Stimulated activated CD4-positive, alpha-beta T cell treated with anti-CD3 and anti-CD28 coated beads, TNF-alpha, amount 100 ng/mL, for 1 hour (primary cell): Measurements from ENCODE around the gene NEGR1.

ENCODE experiments used
- DNase-seq, 3 donors: peaks; one replicate each; pipeline ENCODE4 v3.0.0-alpha.2; 2020; ENCODE audit warnings: low read depth in 3 of 3, low spot score in 1 of 3

The NEGR1 gene

DNA sequence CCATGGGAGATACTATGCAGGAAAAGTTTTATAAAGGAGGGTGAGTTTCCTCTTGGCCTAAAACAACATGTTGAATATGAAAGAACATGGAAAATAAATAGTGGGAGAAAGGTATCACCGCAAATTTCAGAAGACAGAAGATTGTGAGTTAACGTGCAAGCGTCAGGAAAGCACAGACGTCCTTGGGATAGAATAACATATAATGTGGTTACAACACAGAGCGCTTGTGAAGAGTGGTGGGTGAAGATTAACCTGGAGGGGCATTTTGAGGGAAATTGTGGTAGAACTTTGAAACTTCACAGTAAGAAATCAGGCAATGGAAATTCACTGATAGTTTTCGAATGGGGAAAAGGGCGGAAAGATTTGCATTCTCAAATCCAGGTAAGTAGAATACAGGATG, 47.3 kb downstream of the NEGR1 start:
- no peak for DNase-seq

DNA sequence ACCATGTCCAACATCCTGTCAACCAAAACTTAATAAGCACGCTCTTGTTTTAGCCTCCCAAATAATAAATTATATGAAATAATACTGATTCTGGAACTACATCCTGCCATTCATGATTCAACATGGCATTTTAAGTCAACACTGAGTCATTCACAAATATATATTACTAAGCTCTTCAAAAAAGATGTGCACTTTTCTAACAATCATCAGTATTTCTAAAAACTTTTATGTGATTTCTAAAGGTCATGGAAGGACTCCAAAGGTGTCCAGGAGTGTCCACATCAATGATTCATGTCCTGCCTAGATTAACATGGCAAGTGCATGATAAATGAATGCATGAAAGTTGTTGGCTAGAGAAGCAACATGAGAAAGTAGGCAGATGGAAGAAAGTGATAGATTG, 51.6 kb downstream of the NEGR1 start:
- no peak for DNase-seq

DNA sequence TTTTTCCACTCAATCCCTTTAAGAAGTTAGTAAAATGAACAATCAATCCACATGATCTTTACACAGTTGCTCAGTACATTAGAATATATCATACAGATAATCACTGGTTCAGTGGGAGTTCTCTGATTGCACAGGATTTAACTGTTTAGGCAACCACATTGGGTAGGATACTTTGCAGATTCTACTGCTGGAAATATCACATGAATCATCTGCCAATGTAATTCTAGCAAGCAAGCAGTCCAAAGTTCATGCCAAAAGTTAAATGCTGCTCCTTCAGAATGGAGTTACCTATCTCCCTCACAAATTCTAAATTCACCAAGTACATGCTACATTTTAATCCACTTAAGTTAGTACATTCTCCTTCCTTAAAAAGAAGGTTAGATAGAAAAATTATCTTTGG, 52.4 kb downstream of the NEGR1 start:
- DNase-seq: no peak

DNA sequence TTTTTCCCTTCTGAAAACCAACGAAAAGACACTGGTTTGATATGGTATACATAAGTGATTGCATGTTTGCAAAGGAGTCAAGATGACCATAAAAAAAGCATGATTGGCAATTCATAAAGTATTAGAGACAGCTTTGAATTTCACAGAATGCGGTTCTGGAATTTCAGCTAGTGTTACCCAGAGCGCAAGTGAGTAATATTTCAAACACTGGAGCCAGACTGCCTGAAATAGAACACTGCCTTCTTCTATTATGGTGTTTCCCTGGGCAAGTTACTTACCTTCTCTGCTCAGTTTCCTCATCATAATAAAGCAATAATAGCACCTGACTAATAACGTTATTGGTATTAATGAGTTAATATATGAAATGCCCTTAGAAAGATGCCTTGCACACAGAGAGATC, 54.7 kb downstream of the NEGR1 start:
- DNase-seq: no peak

DNA sequence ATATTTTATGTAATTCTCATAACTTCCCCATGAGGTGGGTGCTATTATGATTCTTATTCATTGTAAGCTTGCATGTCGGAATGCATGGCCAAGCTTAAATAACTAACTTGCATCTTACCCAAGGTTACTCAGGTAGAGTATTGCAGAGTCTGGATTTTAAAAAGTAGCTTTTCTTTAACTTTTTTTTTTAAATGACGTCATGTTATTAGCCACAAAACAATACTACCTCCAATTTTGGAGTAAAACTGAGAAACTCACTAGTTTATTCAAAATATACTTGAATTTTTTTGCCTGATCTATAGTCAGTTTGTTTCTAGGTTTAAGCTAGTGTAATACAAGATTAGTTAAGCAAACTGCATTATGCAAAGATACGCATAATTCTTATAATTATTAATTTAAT, 57.8 kb downstream of the NEGR1 start:
- no peak for DNase-seq

DNA sequence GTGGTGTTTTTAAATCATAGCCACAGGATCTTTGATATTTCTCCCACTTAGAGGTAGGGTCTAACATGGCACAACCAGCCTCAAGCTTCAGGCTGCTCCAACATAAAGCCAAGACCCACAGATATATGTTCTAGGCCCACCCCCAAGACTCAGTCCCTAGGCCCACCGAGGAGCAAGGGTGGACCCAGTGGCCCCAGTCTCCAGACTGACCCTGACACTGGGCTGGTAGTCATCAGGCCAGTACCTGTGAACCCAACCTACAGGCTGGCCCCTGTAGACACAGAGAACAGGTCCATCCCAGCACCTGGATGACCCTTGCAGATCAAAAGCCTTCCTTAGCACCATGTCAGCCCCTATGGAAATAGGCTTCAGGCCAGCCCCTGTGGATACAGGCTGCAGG, 60.5 kb downstream of the NEGR1 start:
- DNase-seq: no peak

DNA sequence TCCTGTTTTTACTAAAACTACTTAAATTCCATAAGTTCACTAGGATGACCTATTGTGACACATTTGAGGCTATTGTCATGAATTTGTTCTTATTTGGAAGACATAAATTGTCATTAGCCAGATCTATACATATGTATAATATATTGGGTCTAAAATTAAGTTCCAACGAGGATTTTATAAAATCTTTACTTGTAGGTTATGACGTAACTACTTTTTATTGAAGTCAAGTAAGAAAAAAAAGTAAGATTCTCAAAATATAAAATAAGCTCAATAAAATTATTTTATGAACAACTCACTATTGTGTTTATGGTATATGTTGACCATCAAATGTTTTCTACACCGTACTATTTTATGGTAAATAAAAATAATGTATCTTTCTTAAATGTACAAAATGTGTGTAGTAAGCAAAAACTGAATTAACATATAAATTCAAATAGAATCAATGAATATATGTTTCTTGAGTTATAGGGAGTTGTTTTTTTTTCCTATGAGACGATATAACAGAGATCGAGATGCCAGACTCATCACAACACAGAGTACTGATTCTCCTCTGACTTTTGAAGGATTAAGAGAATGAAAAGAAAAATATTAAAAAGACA, 64.1 kb downstream of the NEGR1 start:
- DNase-seq: no peak

DNA sequence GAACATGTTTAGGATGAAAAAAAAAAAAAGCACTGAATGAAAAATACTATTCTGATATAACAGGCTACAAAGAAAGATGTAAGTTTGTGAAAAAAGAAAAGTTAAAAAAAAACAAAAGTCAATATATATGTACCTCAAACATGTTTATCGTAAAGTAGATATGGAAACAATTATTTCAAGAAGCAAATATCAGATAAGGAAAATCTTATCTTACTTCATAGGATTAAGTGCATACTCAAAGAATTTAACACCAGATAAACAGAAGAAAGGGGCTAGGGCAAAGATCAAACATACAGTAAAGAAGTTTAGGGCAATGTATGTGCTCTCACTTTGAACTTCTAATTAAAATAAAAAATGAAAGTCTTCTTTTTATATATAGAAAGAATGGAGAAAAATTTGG, 75.3 kb downstream of the NEGR1 start:
- DNase-seq: no peak

DNA sequence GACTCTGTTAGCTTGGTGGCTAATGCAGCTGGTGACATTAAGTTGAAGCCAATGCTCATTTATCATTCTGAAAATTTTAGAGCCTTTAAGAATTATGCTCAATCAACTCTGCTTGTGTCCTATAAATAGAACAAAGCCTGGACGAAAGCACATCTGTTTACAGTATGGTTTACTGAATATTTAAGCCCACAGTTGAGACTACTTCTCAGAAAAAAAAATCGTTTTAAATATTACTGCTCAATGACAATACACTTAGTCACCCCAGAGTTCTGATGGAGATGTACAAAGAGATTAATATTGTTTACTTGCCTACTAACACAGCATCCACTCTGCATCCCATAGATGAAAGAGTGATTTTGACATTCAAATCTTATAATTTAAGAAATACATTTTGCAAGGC, 79.6 kb downstream of the NEGR1 start:
- DNase-seq: no peak

DNA sequence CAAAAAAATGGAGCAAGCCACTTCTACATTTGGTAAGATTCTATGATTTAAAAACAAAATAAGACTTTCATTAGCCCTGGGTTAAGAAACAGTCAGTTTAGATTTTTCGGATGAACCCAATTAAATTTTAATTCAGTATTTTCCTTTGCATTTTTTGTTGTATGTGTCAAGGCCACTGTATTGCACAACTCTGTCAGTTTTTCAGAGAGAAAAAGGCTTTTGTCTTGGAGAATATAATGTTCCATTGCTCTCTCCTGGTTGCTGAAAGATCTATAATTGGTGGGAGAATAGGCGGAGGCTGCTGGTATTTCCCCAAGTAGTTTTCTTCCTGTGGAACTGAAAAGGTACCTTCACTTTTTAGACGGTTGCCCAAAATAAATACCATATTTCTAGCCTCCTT, 84.6 kb downstream of the NEGR1 start:
- DNase-seq: no peak

DNA sequence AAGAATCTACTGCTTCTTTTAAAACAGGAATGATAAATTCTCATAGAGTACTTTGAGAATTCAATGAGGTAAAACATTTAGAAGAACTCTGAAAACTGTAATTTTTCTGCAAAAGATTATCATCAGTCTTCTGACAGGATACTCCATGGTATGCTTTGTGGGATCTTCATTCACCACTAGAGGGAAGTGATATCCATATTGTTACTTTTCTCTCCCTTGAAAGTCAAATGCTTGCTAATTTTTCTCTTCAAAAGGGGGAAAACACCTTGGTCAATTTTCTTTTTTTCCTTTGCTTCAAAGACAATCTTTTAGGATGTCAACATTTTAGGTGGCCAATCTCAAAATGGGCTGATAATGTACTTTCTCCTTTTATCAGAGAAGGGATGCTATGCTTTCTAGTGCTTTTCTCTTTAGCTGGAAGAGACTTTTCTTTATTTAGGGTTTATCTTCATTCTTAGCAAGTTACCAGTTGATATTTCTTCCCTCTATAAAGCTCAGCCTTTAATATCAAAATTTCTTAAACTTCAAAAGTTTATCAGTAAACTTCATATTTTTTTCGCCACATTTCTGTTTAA, 95.5 kb downstream of the NEGR1 start:
- DNase-seq: no peak

DNA sequence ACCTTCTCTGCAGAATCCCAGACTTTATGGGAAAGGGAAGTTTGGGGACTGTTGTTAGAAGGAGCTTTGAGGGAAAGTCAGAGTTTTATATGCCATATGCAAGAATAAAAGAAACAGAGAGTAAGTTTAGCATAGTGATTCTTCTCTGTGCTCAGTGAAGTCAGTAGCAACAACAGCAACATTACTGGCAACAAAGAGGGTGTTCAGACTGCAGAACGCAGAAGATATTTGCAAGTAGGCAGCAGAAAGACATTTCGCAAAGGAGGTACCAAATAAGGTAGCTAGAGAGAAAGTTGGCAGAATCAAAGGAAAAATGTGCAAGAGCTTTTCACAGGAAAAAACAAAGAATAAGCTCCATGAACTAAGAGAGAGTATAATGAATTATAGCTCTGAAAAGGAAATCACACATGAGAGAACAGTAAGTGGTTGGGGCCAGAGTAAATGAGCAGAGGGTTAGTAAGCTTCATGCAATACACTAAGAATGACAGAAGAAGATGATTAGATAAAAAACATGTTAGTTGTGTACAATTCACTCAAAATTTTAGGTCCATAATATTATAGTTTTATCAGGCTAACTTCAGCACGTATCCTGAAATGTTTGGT, 98.1 kb downstream of the NEGR1 start:
- DNase-seq: no peak

DNA sequence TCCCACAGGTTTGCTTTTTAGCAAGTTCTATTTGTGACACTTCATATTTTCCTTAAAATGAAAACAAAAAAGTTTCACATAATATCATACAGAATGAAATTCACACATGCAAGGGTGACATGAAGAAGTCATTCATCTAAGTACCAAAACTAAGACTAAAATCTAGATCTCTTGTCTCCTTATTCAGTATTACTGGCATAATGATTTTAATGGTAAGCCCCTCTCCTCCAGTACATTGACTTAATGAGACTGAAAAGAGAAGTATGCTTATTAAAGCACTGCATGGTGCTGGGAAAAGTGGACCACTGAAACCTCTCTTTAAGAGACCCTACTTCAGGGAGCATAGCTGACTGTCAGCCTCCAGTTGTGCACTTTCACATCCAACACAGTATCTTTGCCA, 99.5 kb downstream of the NEGR1 start:
- DNase-seq: no peak

DNA sequence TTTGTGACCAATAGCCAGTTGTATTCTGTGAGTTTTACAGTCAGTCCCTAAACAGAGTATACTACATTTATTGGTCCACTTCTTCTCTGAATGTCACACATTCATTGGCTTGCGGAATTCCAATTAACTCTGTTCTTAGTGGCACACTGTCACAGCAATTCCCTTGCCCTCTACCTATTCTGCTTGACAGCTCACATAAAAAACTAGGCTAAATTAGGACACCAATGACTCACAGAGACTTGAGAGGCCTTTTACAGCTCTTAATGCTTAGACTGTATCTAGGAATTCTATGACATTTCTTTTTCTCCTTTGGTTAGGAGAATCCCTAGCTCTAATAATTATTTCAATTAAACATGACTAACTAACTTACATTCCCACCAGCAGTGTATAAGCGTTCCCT, 104.1 kb downstream of the NEGR1 start:
- no peak for DNase-seq

DNA sequence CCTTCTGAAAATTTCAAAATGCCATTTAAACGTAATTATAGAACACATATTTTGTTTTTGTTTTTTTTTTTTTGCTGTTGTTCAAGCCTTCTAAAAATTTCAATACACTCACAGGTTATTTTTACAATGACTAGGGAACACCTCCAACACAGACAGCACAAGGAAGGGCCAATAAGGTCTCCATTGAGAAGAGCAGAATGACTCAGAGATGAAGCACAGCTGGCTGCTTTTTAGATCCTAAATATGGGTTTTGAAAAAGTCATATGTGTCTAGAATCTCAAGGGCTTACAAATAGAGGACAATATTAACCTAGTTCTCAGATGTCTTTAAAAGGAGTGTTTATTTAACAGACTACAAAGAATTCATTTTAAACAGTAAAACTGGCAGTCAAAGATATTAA, 104.6 kb downstream of the NEGR1 start:
- no peak for DNase-seq

DNA sequence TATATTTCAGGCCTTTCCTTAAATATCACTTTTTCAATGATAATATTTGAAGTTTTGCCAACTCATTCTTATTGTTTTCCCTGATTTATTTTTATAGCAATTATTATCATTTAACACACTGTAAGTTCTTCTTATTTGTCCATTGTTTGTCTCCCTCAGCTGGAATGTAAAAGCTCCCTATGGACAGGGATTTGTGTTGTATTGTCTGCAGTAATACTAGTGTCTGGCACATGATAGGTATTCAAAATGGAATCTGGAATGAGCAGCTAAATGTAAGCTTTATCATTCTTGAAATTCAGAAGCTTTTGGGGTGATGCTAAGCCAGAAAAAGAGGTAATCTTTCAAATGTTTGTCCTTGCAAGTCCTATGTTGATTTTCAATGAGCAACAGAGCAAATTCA, 112.1 kb downstream of the NEGR1 start:
- DNase-seq: no peak

DNA sequence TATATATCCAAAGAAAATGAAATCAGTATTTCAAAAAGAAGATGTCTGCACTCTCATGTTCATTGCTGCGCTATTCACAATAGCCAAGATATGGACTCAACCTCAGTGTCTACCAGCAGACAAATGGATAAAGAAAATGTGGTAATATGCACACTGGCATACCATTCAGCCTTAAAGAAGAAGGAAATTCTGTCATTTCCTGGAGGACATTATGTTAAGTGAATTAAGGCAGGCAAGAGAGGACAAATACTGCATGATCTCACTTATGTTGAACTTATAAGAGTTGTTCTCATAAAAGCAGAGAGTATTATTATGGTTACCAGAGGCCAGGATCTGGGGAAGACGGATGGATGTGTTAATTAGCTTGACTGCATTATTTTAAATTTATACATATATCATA, 115.9 kb downstream of the NEGR1 start:
- DNase-seq: no peak

DNA sequence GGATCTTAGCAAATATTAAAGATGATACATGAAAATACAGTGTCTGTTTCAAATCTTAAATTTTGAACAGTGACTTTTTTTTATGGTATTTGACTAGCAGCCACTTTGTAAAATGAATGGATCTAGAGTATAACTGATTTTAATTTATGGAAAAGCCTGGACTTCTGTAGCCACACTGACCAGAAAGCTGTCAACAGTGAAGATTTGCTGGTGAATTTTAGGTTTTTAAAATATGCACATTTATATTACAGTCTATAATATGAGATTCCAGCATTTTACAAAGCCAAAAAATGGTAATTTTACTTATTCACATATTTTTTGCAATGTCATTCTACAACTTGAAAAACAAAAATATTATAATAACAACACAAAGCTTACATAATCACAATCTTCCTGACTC, 131.8 kb downstream of the NEGR1 start:
- DNase-seq: no peak

DNA sequence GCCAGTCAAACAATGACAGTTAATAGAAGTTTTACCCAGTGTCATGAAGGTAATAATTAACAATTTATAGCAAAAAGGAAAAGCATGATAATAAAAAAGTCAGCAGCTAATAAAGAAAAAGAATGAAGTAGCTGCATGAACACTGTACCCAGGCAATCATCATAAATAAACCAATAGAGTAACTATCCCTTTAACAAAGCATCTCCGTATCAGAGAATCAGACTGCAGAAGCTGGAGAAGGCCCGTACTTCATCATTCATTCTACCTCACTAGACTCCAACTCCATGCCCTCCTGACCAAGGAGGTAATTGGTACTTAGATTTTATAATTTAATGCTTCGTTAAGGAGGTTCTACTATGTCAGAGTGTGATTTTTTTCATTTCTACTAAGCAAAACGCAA, 140.5 kb downstream of the NEGR1 start:
- DNase-seq: no peak

DNA sequence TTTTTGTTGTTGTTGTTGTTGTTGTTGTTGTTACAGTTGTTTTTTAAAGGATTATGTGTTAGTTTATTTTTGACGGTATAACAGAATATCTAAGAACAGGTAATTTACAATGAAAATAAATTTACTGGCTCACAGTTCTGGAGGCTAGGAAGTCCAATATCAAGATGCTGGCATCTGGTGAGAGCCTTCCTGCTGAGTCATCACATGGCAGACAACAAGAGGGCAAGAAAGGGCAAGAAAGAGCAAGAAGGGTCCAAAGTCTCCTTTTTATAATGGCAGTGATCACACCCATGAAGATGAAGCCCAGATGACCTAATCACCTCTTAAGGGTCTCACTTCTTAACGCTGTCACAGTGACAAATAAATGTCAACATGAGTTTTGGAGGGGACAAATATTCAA, 142.1 kb downstream of the NEGR1 start:
- no peak for DNase-seq

DNA sequence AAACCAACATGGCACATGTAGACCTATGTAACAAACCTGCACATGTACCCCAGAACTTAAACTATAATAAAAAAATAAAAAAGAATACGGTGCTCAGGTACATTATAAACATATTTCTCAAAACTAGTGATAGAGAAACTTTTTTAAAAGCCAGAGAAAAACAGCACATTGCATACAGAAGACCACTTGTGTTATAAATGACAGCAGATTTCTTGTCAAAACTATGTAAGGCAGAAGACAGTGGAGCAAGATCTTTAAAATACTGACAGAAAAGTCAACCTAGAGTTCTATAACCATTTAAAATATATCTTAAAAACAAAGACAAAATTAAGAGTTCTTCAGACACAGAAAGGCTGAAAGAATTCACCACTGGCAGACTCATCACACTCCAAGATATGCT, 144.7 kb downstream of the NEGR1 start:
- no peak for DNase-seq

DNA sequence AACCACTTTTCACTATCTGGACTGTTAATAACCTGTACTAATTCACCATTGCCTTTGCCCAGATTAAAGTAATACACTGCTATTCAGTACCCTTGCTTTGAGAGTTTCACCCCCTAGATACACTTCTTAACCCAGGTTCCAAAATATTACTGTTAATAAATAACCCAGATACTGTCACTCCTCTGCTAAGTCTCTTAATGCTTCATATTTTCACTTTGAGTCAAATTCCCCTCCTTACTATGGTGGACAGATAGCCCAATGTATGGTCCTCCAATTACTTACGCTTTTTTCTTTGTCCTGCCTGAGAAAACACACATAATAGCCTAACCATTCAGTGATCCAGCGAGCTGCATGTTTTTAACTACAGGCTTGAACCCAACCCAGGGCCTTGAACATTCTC, 152.5 kb downstream of the NEGR1 start:
- no peak for DNase-seq
